GM12891 (cell line): Measurements from ENCODE around the gene MMP14.

Experiments
- DNase-seq: peaks from one replicate; pipeline ENCODE4 v3.0.0; 2011; ENCODE audit warnings: low spot score; ENCODE audit not compliant: insufficient read length
- FAIRE-seq: peaks from 2 replicates; lab custom pipeline; 2011; peaks lifted over from hg19 to GRCh38; lab: Jason Lieb, UNC
- PAX5 ChIP-seq: IDR thresholded peaks from 2 replicates; pipeline ENCODE4 v1.6.1; 2011; ENCODE audit warnings: low read length, moderate library complexity, mild to moderate bottlenecking; ENCODE audit not compliant: insufficient read depth, severe bottlenecking
- POLR2A ChIP-seq: IDR thresholded peaks from 2 replicates; pipeline ENCODE4 v1.6.1; 2011; ENCODE audit warnings: low read depth, low read length, control low read depth
- POLR2AphosphoS5 ChIP-seq: IDR thresholded peaks from 2 replicates; pipeline ENCODE4 v1.6.1; 2011; ENCODE audit warnings: low read depth, low read length, control low read depth
- POU2F2 ChIP-seq: IDR thresholded peaks from 2 replicates; pipeline ENCODE4 v1.6.1; 2011; ENCODE audit warnings: low read depth, mild to moderate bottlenecking, control low read depth, low read length, moderate library complexity
- SPI1 ChIP-seq: IDR thresholded peaks from 2 replicates; pipeline ENCODE4 v1.6.1; 2011; ENCODE audit warnings: low read depth, low read length, control low read depth
- TAF1 ChIP-seq: IDR thresholded peaks from 2 replicates; pipeline ENCODE4 v1.6.1; 2011; ENCODE audit warnings: low read depth, low read length, control low read depth

MMP14 gene

DNA sequence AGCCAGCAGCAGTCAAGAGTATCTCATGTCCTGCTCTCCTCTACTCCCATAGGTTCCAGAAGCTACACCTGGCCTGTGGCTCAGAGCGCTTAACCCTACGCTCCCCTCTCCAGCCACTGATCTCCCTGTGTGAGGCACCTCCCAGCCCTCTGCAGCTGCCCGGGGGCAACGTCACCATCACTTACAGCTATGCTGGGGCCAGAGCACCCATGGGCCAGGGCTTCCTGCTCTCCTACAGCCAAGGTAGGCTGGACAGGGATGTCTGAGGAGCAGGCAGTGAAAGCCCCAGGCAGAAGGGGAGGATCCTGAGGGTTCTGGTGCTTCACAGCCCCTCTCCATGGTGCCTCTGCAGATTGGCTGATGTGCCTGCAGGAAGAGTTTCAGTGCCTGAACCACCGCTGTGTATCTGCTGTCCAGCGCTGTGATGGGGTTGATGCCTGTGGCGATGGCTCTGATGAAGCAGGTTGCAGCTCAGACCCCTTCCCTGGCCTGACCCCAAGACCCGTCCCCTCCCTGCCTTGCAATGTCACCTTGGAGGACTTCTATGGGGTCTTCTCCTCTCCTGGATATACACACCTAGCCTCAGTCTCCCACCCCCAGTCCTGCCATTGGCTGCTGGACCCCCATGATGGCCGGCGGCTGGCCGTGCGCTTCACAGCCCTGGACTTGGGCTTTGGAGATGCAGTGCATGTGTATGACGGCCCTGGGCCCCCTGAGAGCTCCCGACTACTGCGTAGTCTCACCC lies 38.8 kb downstream of the MMP14 start:
- TF ChIP-seq PAX5 (no peak), SPI1 (no peak), POU2F2 (no peak), TAF1 (no peak), POLR2AphosphoS5 (no peak), POLR2A (no peak)
- FAIRE-seq: no peak
- DNase-seq: no peak

DNA sequence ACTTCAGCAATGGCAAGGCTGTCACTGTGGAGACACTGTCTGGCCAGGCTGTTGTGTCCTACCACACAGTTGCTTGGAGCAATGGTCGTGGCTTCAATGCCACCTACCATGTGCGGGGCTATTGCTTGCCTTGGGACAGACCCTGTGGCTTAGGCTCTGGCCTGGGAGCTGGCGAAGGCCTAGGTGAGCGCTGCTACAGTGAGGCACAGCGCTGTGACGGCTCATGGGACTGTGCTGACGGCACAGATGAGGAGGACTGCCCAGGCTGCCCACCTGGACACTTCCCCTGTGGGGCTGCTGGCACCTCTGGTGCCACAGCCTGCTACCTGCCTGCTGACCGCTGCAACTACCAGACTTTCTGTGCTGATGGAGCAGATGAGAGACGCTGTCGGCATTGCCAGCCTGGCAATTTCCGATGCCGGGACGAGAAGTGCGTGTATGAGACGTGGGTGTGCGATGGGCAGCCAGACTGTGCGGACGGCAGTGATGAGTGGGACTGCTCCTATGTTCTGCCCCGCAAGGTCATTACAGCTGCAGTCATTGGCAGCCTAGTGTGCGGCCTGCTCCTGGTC lies 39.4 kb downstream of the MMP14 start:
- FAIRE-seq (no peak), DNase-seq (no peak)
- TF ChIP-seq POLR2A: no peak
- TF ChIP-seq PAX5: no peak
- TF ChIP-seq TAF1: no peak
- no peak for TF ChIP-seq SPI1
- TF ChIP-seq POLR2AphosphoS5: no peak
- no peak for TF ChIP-seq POU2F2

DNA sequence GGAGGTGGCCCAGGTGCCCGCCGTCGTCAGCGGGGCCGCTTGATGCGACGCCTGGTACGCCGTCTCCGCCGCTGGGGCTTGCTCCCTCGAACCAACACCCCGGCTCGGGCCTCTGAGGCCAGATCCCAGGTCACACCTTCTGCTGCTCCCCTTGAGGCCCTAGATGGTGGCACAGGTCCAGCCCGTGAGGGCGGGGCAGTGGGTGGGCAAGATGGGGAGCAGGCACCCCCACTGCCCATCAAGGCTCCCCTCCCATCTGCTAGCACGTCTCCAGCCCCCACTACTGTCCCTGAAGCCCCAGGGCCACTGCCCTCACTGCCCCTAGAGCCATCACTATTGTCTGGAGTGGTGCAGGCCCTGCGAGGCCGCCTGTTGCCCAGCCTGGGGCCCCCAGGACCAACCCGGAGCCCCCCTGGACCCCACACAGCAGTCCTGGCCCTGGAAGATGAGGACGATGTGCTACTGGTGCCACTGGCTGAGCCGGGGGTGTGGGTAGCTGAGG lies 40.7 kb downstream of the MMP14 start:
- FAIRE-seq (no peak), DNase-seq (no peak)
- TF ChIP-seq POLR2AphosphoS5 (no peak), SPI1 (no peak), TAF1 (no peak), POU2F2 (no peak), POLR2A (no peak), PAX5 (no peak)

DNA sequence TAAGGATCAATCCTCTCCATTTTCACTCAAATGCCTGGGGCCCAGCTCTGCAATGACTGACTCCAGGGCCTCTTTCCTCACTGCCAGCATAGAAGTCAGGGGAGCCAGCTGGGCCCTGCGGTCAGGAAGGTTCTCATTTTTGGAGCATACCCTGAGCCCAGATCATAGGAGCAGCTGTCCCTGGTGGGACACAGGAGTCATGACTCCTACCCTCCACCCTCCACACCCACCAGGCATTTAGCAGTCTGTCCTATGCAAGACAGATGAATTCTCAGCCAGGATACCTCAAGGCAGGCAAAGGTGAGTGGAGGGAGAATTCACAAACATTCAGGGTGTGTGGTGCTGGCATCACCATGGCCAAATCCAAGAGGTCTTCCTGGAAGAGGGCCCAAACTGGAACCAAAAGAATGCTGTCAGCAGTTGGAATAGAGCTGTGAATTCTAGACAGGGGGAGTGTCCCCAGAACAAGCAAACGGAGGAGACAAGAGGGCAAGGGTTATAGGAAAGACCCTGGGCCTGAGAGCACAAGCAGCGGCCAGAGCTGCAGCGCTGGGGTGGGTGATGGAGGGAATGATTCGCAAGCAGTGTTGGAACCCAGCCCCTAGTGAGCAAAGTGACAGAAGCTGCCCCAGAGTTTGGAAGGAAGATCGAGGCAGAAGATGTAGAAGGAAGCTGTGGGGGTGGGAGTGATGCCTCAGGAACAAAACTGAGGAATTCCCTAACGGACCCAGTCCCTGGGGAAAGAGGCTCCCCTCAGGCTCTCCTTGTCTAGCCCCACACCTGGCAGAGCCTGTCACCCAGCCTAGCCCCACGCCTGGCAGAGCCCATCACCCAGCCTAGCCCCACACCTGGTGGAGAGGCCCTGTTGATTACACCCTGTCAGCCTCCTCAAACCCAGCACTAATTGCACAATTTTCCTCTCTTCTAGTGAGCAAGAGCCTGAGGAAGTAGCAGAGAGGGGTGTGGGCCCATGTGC lies 42.2 kb downstream of the MMP14 start:
- TF ChIP-seq POLR2AphosphoS5 (0 out of 2 replicates have a peak, but pooled peaks have one; percentile 38), TAF1 (no peak)
- no peak for FAIRE-seq

DNA sequence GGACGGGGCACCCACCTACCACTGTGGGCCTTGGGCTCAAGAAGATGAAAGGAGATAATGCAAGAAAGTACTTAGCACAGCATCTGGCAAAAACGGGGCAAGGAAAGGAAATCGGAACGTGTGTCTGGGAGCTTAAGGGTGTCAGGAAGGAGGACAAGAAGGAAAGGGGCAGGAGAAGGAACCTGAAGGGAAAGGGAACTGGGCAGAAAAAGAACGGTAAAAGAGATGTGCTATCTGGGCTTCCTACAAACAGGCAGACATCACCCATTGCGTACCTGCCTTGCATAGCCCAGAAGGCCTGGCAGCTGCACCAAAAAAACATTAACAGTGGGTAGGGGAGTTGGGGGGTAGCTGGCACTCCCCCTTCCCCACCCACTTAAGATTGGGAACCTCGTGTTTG lies 45.7 kb downstream of the MMP14 start:
- peak; percentile 61; the same call in 1 of the 2 replicates for TF ChIP-seq POLR2AphosphoS5
- TF ChIP-seq POLR2A: no peak
- FAIRE-seq (no peak), DNase-seq (no peak)

More for the DNA sequence above, 42.2 kb downstream of the MMP14 start:
- no peak for DNase-seq

DNA sequence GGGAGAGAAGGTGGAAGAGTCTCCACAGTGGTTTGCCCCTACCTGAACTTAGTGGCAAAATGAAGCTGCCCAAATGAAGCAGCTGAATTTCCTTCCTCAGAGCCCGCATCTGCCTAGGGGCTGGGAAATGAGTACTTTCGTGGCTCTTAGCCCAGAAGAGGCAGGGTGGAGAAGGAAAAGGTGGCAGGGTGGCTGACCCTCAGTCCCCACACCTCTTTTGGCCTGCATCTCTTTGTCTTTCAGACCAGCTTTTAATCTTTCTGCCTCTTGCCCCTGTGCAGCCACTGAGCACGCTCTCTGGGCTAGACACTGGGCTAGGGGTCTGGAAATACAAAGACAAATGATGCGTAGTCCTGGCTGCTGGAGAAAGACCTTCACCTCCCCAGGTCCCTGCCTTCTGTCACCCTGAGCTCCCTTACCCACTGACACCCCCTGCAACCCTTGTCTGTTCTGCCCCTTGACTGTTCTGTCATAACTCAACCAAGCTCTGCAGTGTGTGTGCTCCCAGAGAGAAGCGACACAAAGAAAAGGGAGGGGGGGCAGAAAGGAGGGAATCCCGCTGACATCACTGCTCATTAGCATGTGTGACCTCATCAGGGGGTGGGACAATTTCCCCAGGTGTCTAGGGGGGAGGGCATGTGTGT lies 46.3 kb downstream of the MMP14 start:
- TF ChIP-seq POLR2A (0 out of 2 replicates have a peak, but pooled peaks have one; percentile 15), POU2F2 (no peak; the same call in 1 of the 2 replicates)
- no peak for DNase-seq
- FAIRE-seq: no peak

DNA sequence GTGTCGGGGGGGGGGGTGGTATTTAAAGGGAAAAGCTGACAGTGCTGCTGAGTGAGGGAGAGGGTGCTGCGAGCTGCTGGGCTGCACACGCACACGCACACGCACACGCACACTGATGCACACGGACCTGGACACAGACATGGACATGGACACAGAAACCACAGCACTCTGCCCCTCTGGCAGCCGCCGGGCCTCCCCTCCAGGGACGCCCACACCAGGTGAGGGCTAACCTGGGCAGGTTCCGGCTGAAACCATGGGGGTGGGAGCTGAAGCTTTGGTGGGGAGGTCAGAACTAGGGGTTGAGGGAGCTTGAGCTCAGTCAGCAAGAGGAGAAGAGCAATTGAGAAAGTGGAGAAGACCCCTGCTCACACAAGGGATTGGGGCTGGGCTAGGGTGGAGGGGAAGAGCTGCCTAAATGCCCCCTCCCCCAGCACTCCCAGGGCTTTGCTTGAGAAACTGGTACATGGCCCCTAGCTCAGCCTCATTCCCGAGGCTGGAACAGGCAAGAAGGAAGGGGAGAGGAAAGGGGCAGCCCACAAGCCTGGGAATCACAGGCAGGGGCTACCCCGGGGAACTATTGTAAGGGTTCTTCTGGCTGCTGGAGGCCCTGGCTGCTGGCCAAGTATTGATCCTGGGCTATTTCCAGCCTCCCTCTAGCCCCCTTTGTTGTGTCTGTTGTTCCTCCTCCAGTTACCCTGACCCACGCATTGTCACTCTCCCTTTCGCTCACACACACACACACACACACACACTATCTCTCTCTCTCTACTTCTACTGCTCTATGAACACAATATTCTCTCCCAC lies 47.0 kb downstream of the MMP14 start, which contains the start of gene REM2:
REM2 (plus strand) TSS at position 50 of the 804 bp plus-strand sequence; CDS start at position 116, 66 bp downstream.
- TF ChIP-seq POLR2A (0 out of 2 replicates have a peak, but pooled peaks have one; percentile 20), POLR2AphosphoS5 (no peak), PAX5 (no peak)
- FAIRE-seq (no peak), DNase-seq (no peak)

DNA sequence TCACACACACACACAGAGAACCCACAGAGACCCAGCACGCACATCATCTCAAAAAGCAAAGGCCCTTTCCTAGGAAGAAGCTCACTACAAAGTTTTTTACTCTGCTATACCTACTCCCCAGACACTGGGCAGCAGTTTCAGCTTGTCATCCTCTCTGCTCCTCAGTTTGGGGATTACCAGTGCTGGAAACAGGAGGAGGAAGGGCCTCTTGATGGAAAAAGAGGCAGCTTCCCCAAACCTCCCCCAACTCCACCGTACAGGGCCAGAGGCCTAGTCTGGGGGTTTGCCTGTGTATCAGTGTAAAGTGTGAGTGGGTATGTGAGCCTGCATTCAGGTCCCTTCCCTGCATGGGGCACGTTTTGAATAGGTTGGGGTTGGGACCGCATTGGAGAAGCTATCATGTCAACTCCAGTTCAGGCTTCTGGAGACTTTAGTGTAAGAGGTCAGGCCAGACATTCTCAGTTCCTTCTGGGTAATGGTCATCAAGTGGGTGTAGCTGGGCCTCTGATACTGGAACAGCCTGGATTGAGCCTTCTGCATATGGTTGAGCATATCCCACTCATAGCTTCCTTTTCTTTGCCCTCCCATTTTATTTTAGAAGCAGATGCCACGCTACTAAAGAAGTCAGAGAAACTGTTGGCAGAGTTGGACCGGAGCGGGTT lies 47.8 kb downstream of the MMP14 start:
- DNase-seq (no peak), FAIRE-seq (no peak)
- TF ChIP-seq TAF1 (no peak), POLR2A (no peak), POU2F2 (no peak), SPI1 (peak; percentile 41; the same call in 1 of the 2 replicates), PAX5 (no peak), POLR2AphosphoS5 (no peak)
